PFSK-1 (cell line): ENCODE measurements around the gene LPCAT1.

ENCODE experiments used
- FOXP2 ChIP-seq: optimal IDR thresholded peaks from 2 replicates; pipeline ENCODE3; 2011; ENCODE audit warnings: borderline replicate concordance, control low read depth, inconsistent platforms; ENCODE audit not compliant: insufficient read depth; ENCODE audit errors: extremely low read length, extremely low read depth
- POLR2AphosphoS5 ChIP-seq: IDR thresholded peaks from 2 replicates; pipeline ENCODE4 v1.6.1; 2012; ENCODE audit warnings: low read depth, mild to moderate bottlenecking, control low read depth, low read length, moderate library complexity
- SIN3A ChIP-seq: IDR thresholded peaks from 2 replicates; pipeline ENCODE4 v1.6.1; 2012; ENCODE audit warnings: mild to moderate bottlenecking, low read length, moderate library complexity, borderline replicate concordance; ENCODE audit not compliant: insufficient read depth
- TAF1 ChIP-seq: IDR thresholded peaks from 2 replicates; pipeline ENCODE4 v1.6.1; 2012; ENCODE audit warnings: low read length, control low read depth, borderline replicate concordance; ENCODE audit not compliant: insufficient read depth
- TF ChIP-seq, protein P1 (sequence below), 2 experiments: IDR thresholded peaks; 2 replicates each; pipeline versions ENCODE4 v1.6.1 to v1.8.0; 2011 to 2012; ENCODE audit warnings: low read depth in 2 of 2, low read length in 2 of 2, control low read depth in 1 of 2, inconsistent platforms in 1 of 2, mild to moderate bottlenecking in 1 of 2, moderate library complexity in 1 of 2; ENCODE audit not compliant: insufficient read depth in 1 of 2

LPCAT1 gene

DNA sequence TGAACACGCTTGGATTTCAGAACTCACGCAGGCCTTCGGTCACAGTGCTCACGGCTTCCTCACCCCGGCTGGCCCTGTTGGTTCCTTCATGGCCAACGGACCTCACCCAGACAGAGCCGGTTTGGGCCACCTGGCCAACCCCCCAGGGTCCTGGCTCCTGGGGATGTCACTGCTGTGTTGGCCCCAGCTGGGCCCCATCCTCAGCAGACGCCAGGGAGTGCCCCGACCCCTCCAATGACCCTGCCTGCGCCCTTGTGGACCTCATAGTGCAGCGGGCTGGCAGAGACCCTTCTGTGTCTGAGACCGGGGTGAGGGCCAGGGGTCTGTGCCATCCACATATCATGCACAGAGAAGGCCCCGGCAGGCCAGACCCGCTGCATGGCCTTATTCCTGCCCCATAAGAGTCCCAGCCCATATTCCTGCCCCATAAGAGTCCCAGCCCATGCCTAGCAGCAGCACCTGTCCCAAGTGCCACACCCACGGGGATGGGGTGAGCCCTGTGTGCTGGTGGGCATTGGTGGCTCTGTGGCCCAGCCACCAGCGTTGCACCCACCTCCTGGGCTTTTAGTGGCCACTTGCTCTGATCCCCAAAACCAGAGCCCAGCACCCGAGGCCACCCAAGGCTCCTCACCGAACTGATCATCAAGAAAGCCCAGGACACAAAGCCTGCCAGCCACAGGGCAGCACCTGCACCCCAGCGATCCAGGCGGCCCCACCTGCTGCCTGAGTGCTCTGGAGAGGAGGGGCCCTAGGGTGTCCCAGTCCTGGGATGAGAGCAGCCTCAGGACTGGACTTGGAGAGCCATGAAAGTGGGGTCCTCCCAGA lies 1.3 kb upstream of the LPCAT1 start:
- TF ChIP-seq SIN3A (no peak), FOXP2 (no peak), POLR2AphosphoS5 (no peak), TAF1 (no peak)
- TF ChIP-seq, protein P1, sequence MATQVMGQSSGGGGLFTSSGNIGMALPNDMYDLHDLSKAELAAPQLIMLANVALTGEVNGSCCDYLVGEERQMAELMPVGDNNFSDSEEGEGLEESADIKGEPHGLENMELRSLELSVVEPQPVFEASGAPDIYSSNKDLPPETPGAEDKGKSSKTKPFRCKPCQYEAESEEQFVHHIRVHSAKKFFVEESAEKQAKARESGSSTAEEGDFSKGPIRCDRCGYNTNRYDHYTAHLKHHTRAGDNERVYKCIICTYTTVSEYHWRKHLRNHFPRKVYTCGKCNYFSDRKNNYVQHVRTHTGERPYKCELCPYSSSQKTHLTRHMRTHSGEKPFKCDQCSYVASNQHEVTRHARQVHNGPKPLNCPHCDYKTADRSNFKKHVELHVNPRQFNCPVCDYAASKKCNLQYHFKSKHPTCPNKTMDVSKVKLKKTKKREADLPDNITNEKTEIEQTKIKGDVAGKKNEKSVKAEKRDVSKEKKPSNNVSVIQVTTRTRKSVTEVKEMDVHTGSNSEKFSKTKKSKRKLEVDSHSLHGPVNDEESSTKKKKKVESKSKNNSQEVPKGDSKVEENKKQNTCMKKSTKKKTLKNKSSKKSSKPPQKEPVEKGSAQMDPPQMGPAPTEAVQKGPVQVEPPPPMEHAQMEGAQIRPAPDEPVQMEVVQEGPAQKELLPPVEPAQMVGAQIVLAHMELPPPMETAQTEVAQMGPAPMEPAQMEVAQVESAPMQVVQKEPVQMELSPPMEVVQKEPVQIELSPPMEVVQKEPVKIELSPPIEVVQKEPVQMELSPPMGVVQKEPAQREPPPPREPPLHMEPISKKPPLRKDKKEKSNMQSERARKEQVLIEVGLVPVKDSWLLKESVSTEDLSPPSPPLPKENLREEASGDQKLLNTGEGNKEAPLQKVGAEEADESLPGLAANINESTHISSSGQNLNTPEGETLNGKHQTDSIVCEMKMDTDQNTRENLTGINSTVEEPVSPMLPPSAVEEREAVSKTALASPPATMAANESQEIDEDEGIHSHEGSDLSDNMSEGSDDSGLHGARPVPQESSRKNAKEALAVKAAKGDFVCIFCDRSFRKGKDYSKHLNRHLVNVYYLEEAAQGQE (IDR thresholded peaks at IDR 0.05; ENCODE audit: insufficient read depth in 1 of 2, low read depth in 2 of 2, low read length in 2 of 2): no peak

DNA sequence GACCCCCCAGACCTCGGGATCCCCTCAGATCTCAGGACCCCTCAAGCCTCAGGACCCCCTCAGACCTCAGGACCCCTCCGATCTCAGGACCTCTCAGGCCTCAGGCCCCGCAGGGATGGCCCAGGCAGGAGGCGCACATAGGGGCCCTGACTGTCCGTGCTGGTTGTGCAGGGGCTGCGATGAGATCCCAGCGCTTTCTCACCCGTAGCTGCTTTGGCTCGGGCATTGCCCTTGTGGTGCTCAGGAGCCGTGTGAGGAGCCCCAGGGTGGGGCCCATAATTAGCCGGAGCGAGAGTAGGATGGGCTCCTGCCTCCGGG lies 680 bp upstream of the LPCAT1 start:
- no peak for TF ChIP-seq POLR2AphosphoS5
- TF ChIP-seq TAF1: no peak
- TF ChIP-seq SIN3A: no peak
- TF ChIP-seq, protein P1 (IDR thresholded peaks at IDR 0.05; ENCODE audit: insufficient read depth in 1 of 2, low read depth in 2 of 2, low read length in 2 of 2): no peak
- no peak for TF ChIP-seq FOXP2

DNA sequence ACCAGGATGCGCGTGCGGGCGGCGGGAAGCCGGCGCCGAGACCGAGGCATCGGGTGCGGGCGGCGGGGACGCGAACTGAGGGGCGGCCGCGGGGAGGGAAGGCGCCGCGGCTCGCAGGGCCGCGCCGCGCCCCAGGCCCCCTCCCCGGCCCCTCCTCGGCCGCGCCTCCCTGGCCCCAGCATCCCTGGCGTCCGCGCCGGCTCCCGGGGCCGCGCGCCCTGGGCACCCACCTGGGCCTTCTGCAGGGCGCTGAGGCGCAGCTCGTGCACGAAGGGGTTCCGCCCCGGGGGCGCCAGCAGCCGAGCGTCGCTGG lies 324 bp downstream of the LPCAT1 start:
- no peak for TF ChIP-seq FOXP2
- TF ChIP-seq, protein P1 (IDR thresholded peaks at IDR 0.05; ENCODE audit: insufficient read depth in 1 of 2, low read depth in 2 of 2, low read length in 2 of 2): no peak

DNA sequence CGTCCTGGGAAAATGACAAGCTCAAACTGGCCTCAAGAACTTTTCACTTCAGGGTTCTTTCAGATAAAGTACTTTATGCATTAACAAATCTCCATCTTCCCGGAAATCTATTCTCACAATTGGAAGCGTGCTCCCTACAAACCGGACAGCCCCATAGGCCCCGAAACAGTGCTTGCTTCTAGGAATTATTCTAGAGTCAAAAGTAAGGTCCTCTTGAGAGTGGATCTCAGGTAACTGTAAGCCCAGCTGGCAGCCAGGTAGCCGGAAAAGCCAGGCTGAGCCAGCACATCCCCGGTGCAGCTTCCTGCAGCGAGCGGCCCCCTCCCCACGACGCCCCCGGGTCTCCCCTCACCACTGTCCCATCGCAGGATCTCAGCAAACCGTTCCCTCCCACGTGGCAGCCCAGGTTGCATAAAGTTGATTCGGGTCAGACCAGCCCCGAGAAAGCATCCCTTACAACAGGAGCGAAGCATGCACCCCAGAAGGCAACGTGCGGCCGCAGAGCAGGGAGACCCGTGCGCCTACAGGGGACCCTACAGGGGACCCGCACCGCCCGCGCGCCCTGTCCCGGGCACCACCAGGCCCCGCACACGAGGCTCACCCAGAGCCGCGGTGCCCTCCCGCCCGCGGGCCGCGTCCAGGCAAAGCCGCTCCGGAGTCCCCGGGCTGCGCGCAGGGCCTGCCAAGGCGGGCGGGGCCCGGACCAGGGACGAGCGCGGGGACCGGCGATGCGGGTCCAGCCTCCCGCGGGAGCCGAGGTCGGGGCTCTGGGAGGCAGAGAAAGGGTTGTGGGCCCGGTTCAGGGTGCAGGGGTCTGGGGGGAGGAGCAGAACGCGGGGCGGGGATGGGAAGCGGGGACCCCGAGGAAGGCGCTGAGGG lies 920 bp downstream of the LPCAT1 start:
- no peak for TF ChIP-seq TAF1
- no peak for TF ChIP-seq FOXP2
- TF ChIP-seq POLR2AphosphoS5: no peak
- no peak for TF ChIP-seq SIN3A
- TF ChIP-seq, protein P1 (IDR thresholded peaks at IDR 0.05; ENCODE audit: insufficient read depth in 1 of 2, low read depth in 2 of 2, low read length in 2 of 2): no peak
